Prostate gland (tissue), 2 donors: ENCODE data around the gene NDST1.

Source experiments
- POLR2A ChIP-seq: fragments of 450-650 bp; IDR thresholded peaks from one replicate; pipeline ENCODE4 v1.6.1; 2016; ENCODE audit warnings: antibody characterized with exemption, mild to moderate bottlenecking
- TF ChIP-seq, protein P1 (sequence below), 4 experiments: fragments of 200-600 bp in 2 of 4; fragments of 450-650 bp in 2 of 4; sonication (generic) in 2 of 4; IDR thresholded peaks; 1 replicate in 3 of 4; 2 replicates in 1 of 4; pipeline ENCODE4 v1.5.1; 2016 to 2019; ENCODE audit warnings: antibody characterized with exemption in 4 of 4, mild to moderate bottlenecking in 2 of 4, moderate library complexity in 2 of 4

DNA sequence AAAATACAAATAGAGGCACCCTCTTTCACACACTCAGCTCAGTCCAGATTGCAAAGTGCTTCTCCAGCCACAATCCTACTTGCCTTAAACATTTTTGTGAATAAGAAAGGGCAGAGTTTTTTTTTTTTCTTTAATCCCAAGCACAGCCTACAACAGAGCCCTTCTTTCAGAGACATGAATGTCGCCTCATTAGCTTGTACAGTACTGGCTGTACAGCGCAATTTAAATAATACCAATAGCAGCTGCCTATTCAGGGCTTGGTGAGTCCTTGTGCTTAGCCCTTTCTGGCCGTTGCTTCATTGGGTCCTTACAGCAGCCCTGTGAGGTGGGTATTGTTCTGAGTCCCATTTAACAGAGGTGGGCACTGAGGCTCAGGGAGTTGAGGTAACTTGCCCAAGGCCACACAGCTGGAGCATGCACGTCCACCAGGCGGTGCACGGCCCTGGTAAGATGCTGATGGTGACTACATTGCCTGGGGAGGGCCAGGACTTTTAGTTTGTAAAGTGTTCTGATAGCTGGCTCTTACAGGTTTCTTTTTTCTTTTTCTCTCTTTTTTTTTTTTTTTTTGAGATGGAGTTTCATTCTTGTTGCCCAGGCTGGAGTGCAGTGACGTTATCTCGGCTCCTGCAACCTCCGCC, 23.1 kb downstream of the NDST1 start:
- TF ChIP-seq, protein P1, sequence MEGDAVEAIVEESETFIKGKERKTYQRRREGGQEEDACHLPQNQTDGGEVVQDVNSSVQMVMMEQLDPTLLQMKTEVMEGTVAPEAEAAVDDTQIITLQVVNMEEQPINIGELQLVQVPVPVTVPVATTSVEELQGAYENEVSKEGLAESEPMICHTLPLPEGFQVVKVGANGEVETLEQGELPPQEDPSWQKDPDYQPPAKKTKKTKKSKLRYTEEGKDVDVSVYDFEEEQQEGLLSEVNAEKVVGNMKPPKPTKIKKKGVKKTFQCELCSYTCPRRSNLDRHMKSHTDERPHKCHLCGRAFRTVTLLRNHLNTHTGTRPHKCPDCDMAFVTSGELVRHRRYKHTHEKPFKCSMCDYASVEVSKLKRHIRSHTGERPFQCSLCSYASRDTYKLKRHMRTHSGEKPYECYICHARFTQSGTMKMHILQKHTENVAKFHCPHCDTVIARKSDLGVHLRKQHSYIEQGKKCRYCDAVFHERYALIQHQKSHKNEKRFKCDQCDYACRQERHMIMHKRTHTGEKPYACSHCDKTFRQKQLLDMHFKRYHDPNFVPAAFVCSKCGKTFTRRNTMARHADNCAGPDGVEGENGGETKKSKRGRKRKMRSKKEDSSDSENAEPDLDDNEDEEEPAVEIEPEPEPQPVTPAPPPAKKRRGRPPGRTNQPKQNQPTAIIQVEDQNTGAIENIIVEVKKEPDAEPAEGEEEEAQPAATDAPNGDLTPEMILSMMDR (IDR thresholded peaks at IDR 0.05) = no peak
- TF ChIP-seq POLR2A = no peak
